Right ventricle myocardium superior (tissue), 1 donor: ENCODE results near the gene GNAO1. TPM values are rescaled to one million over a fixed set of nuclear protein-coding genes. Genes with fewer than 3 reads are reported as not detected.

Experiments used
- ATAC-seq: fragments of 200-7000 bp; cut with Tn5 transposase; one replicate; pipeline ENCODE4 v1.9.1; 2020; ENCODE audit warnings: mild to moderate bottlenecking; ENCODE audit not compliant: poor library complexity
- DNase-seq: peaks from one replicate; pipeline ENCODE4 v3.0.0-alpha.2; 2020
- intact Hi-C: fragments of 100-400 bp; cut with DNase I; formaldehyde crosslinking; loops from one replicate; pipeline ENCODE4 v1.11.2; 2022
- total RNA-seq: library from RNA; stranded (reverse); fragmentation: NEBNext Ultra II Directional; extraction: Animal tissue kit (Norgen Biotek cat#: 25700); gene quantifications from one replicate; pipeline ENCODE4 v1.2.1, GENCODE V29; 2021
- donor health status: DM: no; HTN: yes; CAD: no; lungs with severe emphysema.

The GNAO1 gene
- total RNA-seq, 1 donor from 2014 or later: 25.9 TPM

DNA sequence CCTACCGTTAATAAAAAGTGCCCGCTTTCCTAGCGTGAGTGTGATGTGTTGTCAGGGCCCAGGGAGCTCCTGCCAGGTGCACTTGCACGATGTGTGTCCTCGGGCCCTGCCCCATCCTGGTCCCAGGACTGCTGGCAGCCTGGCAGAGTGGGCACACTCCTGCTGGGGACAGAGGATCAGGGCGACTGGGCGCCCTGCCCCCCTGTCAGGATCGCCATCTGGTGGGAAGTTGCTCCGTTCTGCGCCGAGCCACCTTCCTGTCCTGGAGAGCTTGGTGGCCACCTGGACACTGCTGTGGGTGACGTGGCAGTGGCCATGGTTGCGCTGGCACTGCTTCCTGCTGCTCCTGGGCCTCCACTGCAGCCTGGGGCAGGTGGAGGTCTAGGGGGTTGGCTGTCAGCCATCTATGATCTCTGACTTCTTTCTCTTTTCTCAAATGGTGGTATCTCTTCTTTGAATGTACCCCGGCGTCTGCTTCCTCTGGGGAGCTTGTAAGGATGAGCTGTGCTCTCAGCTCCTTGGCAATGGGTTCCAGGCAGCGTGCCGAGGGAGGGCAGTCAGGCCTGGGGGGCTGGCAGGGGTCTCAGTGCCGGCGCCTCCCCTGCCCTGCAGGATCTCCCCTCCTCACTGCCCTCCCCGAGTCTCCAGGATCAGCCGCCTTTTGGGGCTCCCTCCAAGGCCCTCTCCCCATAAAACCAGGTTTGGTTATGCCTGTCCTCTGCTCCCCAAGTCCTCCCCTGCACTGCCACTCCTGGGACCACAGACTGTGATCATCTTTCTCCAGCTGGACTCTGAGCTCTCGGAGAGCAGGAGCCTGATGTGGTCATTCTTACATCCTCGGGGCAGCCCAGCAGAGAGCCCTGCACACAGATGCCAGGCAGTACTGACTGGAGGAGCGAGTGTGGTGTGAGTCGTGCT is 157.1 kb downstream of the GNAO1 start:
- peak; percentile 37 for DNase-seq
- intact Hi-C loops: no loop called here
- no peak for ATAC-seq

DNA sequence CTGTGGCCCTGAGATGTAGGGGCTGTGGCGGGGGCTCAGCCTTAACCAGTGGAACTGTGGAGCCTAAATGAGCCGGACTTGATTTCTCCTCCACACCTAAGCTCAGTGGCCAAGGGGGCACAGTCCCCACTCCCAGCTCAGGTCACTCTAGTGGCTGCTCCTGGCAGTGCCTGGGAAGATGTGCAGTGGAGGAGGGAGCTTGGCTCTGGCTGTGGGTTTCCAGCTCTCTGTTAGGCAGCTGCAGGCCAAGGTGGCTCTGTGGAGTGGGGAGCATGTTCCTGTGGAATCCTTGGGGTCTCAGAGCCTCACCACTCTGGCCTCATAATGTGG is 157.8 kb downstream of the GNAO1 start:
- intact Hi-C loops: no loop called here
- ATAC-seq (no peak), DNase-seq (no peak)

DNA sequence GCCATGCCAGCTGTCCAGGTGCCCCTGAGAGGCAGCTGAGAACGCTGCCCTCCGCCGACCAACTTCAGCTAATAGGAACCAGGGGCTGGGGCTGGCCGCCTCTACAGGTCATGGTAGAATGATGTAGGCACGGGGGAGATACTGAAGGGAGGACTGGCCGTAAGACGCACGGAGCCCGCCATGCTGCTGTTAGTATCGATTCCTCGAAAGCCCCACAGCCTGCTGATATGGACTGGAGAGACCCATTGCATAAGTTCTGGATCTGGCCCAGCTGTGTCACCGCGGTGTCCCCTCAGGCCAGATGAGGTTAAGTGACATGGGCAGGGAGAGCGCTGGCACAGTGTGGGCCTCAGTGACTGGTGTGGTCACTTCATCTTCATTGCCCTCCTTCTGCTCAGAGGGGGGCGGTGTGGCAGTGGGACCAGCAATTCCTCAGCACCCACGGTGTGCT is 158.4 kb downstream of the GNAO1 start:
- ATAC-seq (no peak), DNase-seq (peak; percentile 24)
- intact Hi-C loops: no loop called here

DNA sequence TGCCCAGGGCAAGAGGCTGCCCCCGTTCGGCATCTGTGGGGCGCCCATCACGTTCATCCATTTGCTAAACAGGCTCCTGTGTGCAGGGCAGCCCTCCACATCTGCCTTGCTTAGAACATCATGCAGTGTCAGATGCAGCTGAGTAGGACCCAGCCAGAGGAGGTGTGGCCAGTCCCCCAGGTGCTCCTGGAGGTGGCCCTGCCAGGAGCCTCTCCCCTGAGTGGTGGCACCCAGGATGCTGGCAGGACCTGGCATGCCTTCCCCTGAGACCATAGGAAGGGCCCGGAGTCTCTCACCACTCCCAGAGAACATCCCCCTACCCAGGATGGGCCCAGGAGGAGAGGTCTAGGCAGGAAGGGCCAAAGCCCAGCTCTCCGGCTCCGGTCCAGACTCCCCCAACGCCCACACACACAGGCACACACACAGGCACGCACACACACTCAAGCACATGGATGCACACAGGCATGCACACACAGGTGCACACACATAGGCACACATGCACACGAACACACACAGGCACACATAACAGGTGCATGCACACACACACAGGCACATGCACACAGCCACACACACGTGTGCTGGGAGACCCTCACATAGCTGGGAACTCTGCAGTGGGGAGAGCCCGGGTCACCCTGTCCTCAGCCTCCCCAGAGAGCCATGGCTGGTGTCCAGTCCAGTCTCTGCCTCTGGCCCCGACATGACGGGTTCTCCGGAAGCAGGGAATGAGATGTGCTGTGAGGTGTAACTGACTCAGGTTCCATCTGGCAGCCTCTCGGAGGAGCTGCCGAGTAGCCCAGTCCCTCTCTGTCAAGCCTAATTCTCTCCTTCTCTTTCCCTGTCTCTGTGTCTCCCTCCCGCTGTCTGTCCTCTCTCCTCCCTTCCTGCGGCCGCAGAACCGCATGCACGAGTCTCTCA is 159.5 kb downstream of the GNAO1 start:
- DNase-seq (no peak), ATAC-seq (no peak)
- intact Hi-C loops: no loop called here

DNA sequence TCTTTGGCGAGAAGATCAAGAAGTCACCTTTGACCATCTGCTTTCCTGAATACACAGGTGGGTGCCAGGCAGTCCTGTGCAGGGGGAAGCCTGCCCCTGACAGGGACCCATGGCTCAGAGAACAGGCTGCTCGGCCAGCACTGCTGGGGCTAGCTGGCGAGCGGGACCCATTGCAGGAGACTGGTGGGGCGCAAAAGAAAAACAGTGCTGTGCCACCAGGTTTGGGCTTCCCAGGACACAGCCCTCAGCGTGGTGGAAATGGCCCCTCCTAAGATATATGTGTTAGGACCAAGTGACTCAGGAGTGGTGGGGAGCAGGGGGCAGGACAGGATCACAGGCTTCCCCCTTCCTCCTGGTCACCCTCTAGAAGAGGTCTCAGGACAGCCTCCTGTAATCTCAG is 160.2 kb downstream of the GNAO1 start:
- intact Hi-C loops: no loop called here
- no peak for DNase-seq

DNA sequence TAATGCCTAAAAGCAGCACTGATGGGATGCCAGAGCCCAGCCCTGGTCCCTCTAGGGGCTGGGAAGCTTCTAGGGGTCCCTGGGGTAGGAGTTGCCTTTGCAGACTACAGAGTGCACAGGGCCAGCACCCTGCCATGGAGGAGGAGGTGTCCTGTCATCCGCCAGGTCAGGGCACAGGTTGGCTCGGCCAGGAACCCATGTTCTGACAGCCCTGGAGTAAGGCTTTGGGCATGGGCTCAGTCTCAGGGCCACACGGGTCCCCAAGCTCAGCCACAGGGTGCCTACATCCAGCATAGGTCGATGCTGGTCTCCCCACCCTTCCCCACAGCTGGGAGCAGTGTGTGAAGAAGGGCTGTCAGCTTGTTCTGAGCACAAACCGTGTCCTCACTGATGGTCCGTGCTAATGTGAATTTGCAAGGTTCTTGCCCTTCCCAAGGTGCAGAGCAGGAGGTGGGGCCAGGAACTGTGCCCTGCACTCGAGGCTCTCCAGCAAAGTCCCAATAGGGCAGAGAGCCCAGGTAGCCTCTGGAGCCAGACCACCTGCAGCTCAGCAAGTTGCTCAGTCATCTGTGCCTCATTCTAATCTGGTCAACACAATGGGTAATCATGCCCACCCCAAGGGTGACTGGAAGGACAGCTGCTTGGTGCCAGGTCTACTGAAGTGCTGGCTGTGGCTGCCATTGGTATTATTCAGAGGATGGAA is 161.2 kb downstream of the GNAO1 start:
- no peak for DNase-seq
- no peak for ATAC-seq
- intact Hi-C loops: no loop called here

More for the DNA sequence above, 160.2 kb downstream of the GNAO1 start:
- no peak for ATAC-seq

DNA sequence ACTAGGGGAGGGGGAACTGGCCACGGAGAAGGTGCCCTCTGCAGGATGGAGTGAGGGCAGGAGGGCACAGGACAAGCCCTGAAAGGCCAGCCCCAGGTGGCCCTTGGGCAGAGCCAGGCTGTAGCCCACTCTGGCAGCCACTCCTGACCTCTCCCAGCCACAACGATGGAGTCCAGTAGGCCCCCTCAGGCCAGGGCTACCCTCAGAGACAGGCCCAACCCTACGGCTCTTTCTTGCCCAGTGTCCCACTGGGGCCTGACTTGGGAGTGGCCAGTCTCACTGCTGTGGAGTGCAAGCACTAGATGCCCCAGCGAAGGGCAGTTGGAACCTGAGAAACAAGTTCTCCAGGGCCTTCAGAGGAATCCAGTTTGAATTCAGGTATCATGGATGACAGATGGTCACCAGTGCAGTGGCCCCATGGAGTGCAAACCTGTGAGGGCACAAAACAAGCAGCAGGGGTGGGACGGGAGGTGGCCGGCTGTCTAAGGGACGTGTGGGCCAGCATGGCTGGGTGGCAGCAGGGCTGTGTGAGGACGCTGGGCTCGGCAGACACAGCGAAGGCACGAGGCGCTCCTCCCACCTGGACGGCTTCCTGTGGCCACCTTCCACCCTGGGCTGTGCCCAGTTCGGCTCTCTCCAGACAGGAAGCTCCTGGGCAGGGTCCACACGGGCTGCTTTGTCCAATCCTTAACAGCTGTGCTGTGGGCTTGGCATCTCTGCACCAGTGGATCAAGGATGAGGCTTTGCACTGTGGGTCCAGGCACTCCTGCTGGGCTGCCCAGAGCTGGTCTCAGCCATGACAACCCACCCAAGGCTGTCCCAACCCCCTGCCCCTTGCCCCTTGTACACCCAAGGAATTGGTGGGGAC is 162.0 kb downstream of the GNAO1 start:
- no peak for ATAC-seq
- intact Hi-C loops: no loop called here
- no peak for DNase-seq

DNA sequence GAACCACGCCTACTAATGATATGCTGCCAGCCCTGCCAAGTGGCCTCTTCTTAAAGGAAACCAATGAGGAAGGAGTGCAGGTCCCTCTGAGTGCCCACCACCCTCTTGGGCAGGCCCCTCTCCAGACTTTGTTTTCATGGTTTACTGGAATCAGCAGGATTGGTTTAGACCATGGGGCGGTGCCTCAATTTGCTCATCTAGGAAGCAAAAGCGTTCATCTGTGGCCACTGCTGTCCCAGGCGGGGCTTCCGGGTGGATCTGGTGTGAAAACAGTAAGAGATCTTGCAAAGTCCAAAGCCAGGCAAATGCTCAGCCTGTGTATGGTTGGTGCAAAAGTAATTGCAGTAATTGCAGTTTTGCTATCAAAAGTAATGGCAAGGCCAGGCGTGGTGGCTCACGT is 162.7 kb downstream of the GNAO1 start:
- DNase-seq: no peak

DNA sequence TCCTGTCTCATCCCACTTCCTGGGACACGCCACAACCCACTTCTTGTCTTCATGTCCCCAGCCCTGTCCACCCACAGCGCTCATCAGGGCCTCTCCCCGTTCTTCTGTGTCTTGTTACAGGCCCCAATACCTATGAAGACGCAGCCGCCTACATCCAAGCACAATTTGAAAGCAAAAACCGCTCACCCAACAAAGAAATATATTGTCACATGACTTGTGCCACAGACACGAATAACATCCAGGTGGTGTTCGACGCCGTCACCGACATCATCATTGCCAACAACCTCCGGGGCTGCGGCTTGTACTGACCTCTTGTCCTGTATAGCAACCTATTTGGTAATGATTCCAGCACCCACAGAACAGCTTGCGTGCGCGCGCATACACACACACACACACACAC is 163.5 kb downstream of the GNAO1 start:
- ATAC-seq (no peak), DNase-seq (peak; percentile 37)
- intact Hi-C loops: no loop called here

More for the DNA sequence above, 162.7 kb downstream of the GNAO1 start:
- ATAC-seq: no peak
- intact Hi-C loops: no loop called here

DNA sequence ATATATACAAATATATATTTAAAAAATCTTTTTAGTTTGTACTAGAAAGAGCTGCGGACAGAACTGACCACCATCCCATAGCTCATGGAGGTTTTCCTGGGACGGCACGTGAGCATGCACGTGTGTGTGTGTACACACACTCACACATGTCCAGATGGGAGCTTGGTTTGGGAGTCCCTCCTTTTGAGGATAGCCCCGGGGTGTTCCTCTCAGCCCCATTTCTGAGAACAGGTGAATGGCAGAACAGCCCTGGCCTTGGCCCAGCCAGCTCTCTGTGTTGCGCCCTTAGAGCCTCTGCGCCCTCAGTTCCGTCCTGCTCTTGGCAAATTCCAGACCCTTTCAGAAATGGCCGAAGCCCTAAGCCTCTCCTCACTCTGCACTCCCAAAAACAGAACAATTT is 163.9 kb downstream of the GNAO1 start:
- no peak for DNase-seq
- intact Hi-C loops: no loop called here
- no peak for ATAC-seq

DNA sequence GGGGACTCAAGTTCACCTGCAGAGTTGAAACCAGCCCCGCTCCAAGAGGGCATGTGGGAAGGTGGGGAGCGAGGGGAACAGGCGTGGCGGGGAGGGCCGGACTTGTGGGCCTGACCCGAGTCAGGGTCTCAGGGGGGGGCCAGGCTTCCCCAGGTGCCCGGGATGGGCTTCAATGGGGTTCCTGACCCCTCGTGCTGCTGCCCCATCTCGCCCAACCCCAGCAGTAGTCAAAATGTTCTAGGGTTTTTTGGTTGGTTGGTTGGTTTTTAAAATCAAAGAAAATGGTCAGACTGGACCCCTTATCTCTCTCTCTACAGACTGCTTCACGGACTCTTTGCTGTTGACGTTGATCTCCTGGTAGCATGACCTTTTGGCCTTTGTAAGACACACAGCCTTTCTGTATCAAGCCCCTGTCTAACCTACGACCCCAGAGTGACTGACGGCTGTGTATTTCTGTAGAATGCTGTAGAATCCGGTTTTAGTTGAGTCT is 164.5 kb downstream of the GNAO1 start:
- intact Hi-C loops: no loop called here

DNA sequence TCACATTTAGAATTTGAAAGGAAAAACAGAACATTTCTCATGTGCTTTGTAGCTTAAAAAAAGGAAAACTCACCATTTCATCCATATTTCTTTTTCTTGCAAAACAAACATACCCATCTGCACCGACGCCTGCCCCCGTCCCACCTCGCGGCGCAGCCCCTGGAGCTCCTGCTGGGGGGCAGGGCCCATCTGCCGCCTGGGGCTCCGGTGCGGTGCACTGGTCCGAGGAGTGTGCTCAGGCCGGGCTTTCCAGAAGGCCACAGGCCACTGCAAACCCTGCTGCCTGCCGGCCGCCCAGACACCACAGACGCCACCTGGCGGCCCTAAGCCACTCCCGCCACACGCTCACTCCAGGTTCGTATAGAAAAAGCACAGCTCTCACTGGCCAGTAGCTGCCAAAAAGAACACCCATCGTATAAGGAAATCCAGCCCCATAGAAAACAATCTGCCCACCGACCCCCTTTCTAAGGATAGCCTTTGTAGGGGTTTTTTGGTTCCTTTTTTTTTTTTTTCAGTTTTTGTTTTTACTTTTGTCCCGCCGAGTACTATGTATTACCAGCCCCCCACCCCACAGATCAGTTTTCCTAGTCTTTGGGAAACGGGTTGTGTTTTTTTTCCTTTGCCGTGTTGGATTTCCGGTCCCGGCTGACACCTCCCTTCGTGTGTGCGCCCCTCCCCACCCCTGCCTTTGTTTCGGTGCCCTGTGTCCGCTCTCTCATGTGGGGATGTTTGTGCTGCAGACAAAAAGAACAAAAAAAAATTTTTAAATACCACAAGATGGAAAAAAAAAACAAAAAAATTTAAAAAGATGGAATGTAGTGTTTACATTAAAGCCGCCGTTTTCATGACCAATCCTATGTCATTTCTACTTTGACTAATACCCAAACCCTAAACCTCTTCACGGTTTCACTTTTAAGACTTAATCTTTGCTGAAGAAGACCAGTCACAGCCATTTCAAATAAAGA is 165.3 kb downstream of the GNAO1 start:
- intact Hi-C loops: no loop called here
- peak; percentile 90 for DNase-seq

More for the DNA sequence above, 164.5 kb downstream of the GNAO1 start:
- ATAC-seq: no peak
- DNase-seq: peak; percentile 38

DNA sequence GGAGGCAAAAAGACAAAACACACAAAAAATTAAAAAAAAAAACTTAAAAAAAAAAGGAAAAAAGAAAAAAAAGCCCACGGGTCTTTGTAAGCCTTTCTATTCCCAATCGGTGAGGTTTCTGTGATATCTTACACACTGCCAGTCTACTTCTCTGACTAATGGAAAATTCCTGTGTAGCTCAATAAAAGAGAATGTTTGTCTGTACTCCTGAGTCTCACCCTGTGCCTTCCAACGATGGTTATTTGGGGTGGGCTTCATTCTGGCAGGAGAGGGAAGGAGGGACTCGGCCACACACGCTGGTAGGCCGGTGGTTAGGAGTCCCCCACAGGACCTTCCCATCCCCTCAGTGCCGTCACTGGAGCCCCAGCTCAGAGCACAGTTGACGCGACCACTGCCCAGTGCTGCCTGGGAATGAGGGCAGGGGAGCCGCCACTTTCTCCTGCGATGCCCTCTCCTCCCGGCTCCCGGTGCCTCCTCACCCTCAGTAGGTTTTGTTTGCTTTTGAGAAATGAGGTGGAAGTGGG is 166.0 kb downstream of the GNAO1 start:
- peak; percentile 42 for ATAC-seq
- DNase-seq: peak; percentile 41
- intact Hi-C loops: no loop called here

More for the DNA sequence above, 165.3 kb downstream of the GNAO1 start:
- ATAC-seq: peak; percentile 96

DNA sequence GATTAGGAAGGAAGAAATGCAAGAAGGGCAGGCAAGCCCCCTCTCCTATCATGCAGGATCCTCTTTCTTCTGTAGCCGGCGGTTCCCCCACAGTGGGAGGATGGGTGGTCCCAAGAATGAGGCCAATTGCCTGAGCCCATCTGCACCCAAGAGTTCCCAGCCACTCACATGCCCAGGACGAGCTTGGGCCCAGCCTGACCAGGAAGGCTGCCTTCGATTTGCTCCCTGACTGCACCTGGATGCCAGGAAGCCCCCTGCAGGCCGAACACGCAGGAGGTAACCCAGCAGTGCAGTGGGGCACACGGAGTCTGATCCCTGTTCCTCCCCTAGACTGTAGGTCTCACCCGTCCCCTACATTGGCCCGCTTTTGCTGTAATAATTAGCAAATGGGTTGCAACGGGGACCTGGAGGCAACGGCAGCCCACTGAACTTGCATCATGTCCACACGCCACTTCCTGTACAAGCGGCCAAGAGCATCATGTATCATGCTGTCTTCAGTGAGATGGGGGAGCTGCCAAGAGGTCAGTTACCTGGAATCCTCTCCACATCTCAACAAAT is 166.6 kb downstream of the GNAO1 start:
- no peak for ATAC-seq
- peak; percentile 33 for DNase-seq
- intact Hi-C loops: no loop called here

DNA sequence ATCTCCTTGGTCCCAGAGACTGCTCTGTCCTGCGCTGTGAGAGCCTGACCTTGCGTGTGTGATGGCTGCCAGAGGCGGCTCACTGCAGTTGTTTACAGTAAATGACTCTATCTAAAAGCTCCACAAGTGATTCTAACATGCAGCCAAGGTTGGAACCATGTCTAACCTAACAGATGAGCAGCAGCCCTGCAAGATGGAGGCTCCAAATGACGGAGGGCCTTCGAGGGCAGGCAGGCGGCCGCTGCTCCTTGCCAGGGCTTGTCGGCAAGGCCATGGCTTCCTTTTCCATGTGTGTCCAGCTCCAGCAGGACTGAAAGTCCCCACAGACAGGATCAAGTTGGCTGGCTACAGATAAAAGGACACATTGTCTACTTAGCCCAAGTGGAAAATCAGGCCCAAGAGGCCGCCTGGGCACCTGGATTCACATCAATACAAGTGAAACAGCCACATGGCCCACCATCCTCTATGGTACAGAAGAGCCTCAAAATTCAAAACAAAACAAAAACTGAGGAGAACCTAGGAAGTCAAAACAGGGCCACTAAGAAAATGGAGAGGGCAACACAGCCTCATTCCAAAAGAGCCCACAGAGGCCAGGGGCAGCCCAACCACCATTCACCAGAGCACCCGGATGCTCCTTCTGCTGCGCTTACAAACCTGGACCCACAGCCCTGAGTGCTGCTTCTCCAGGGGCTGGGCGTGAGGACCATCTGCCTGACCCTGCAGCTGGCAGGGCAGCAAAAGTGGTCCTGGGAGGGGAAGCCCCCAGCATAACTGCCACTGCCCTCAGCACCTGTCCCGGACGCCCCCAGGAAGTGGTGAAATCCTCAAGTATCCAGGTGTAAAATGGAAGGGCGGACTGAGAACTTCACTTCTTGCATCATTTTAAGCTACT is 169.1 kb downstream of the GNAO1 start:
- ATAC-seq: no peak
- peak; percentile 30 for DNase-seq
- intact Hi-C loops: no loop called here
